HEK293 (cell line): ENCODE results near the gene PIK3R6.
A peak's percentile ranks its signal among the peaks of the same experiment; 100 is the strongest.

ENCODE experiments used
- CTCF ChIA-PET: fragments of 350-600 bp; formaldehyde crosslinking; extraction: SDS; loops from one replicate; lab custom pipeline; 2021; ENCODE audit warnings: antibody characterized with exemption; lab: Yijun Ruan, JAX
- POLR2A ChIA-PET: fragments of 300-600 bp; formaldehyde crosslinking; extraction: SDS; loops from one replicate; lab custom pipeline; 2020; ENCODE audit warnings: antibody characterized with exemption, inconsistent platforms; lab: Yijun Ruan, JAX
- H3K27ac ChIP-seq: fragments of 200-500 bp; sonication (Bioruptor generic); 2 replicates; pipeline ENCODE4 v1.5.1; 2014; ENCODE audit warnings: low read depth, low read length, control low read depth, inconsistent platforms; ENCODE audit errors: extremely low read depth
- H3K36me3 ChIP-seq, 2 experiments: fragments of 200-500 bp in 1 of 2; sonication (Bioruptor generic) in 1 of 2; 1 replicate in 1 of 2; 2 replicates in 1 of 2; pipeline ENCODE4 v1.5.1; 2014 to 2017; ENCODE audit warnings: inconsistent platforms in 2 of 2, low read length in 2 of 2; ENCODE audit not compliant: control insufficient read depth in 2 of 2, insufficient read depth in 1 of 2
- H3K4me1 ChIP-seq: fragments of 200-500 bp; sonication (Bioruptor generic); 2 replicates; pipeline ENCODE4 v1.5.1; 2014; ENCODE audit warnings: mild to moderate bottlenecking, low read length, inconsistent platforms; ENCODE audit not compliant: control insufficient read depth, insufficient read depth
- H3K4me3 ChIP-seq: 2 replicates; pipeline ENCODE4 v1.5.1; 2011; ENCODE audit warnings: low read depth, mild to moderate bottlenecking, control low read depth, low read length, moderate library complexity
- H3K9me3 ChIP-seq: fragments of 200-500 bp; sonication (Bioruptor generic); 2 replicates; pipeline ENCODE4 v1.5.1; 2014; ENCODE audit warnings: low read depth, low read length, inconsistent platforms; ENCODE audit not compliant: control insufficient read depth, insufficient read depth
- CTCF ChIP-seq: fragments of 450-650 bp; formaldehyde crosslinking; IDR thresholded peaks from 2 replicates; pipeline ENCODE4 v1.5.1; 2016; ENCODE audit warnings: missing biosample characterization, missing genetic modification characterization
- GLIS1 ChIP-seq: fragments of 450-650 bp; formaldehyde crosslinking; IDR thresholded peaks from 2 replicates; pipeline ENCODE4 v1.5.1; 2016; ENCODE audit warnings: missing biosample characterization, missing genetic modification characterization
- PATZ1 ChIP-seq: fragments of 450-650 bp; formaldehyde crosslinking; IDR thresholded peaks from 2 replicates; pipeline ENCODE4 v1.5.1; 2016; ENCODE audit warnings: missing biosample characterization, missing genetic modification characterization
- ZBTB10 ChIP-seq: fragments of 450-650 bp; formaldehyde crosslinking; IDR thresholded peaks from 2 replicates; pipeline ENCODE4 v1.5.1; 2016; ENCODE audit warnings: missing biosample characterization, missing genetic modification characterization
- ZBTB26 ChIP-seq: fragments of 450-650 bp; formaldehyde crosslinking; optimal IDR thresholded peaks from 2 replicates; pipeline ENCODE3; 2016; ENCODE audit warnings: missing biosample characterization, mild to moderate bottlenecking, missing genetic modification characterization
- ZBTB44 ChIP-seq: fragments of 450-650 bp; IDR thresholded peaks from 2 replicates; pipeline ENCODE4 v1.5.1; 2018; ENCODE audit warnings: missing biosample characterization, mild to moderate bottlenecking, missing genetic modification characterization
- ZBTB8A ChIP-seq: fragments of 450-650 bp; formaldehyde crosslinking; IDR thresholded peaks from 2 replicates; pipeline ENCODE4 v1.5.1; 2016; ENCODE audit warnings: missing biosample characterization, missing genetic modification characterization
- ZEB2 ChIP-seq: fragments of 450-650 bp; formaldehyde crosslinking; IDR thresholded peaks from 2 replicates; pipeline ENCODE4 v1.5.1; 2016; ENCODE audit warnings: missing biosample characterization, missing genetic modification characterization
- ZFP37 ChIP-seq: fragments of 450-650 bp; formaldehyde crosslinking; IDR thresholded peaks from 2 replicates; pipeline ENCODE4 v1.5.1; 2016; ENCODE audit warnings: missing biosample characterization, missing genetic modification characterization
- ZIC2 ChIP-seq: fragments of 450-650 bp; formaldehyde crosslinking; IDR thresholded peaks from 2 replicates; pipeline ENCODE4 v1.5.1; 2016; ENCODE audit warnings: missing biosample characterization, missing genetic modification characterization
- ZNF184 ChIP-seq: fragments of 450-650 bp; IDR thresholded peaks from 2 replicates; pipeline ENCODE4 v1.5.1; 2018; ENCODE audit warnings: missing biosample characterization, mild to moderate bottlenecking, missing genetic modification characterization
- ZNF24 ChIP-seq: fragments of 450-650 bp; formaldehyde crosslinking; IDR thresholded peaks from 2 replicates; pipeline ENCODE4 v1.5.1; 2016; ENCODE audit warnings: missing biosample characterization, missing genetic modification characterization
- ZNF248 ChIP-seq: fragments of 450-650 bp; formaldehyde crosslinking; IDR thresholded peaks from 2 replicates; pipeline ENCODE4 v1.5.1; 2017; ENCODE audit warnings: missing biosample characterization, missing genetic modification characterization
- ZNF423 ChIP-seq: fragments of 450-650 bp; formaldehyde crosslinking; IDR thresholded peaks from 2 replicates; pipeline ENCODE4 v1.5.1; 2016; ENCODE audit warnings: missing biosample characterization, missing genetic modification characterization
- ZNF426 ChIP-seq: fragments of 450-650 bp; formaldehyde crosslinking; IDR thresholded peaks from 2 replicates; pipeline ENCODE4 v1.5.1; 2017; ENCODE audit warnings: missing biosample characterization, missing genetic modification characterization, mild to moderate bottlenecking, inconsistent platforms, moderate library complexity
- ZNF473 ChIP-seq: fragments of 450-650 bp; formaldehyde crosslinking; IDR thresholded peaks from 2 replicates; pipeline ENCODE4 v1.5.1; 2017; ENCODE audit warnings: missing biosample characterization, missing genetic modification characterization
- ZNF654 ChIP-seq: fragments of 450-650 bp; formaldehyde crosslinking; IDR thresholded peaks from 2 replicates; pipeline ENCODE4 v1.5.1; 2016; ENCODE audit warnings: low read depth, missing biosample characterization, missing genetic modification characterization
- ZSCAN4 ChIP-seq: fragments of 450-650 bp; formaldehyde crosslinking; IDR thresholded peaks from 2 replicates; pipeline ENCODE4 v1.5.1; 2017; ENCODE audit warnings: missing biosample characterization, missing genetic modification characterization

PIK3R6 gene

GRCh38 chr17:8835106-8835505 is 32.4 kb downstream of the PIK3R6 start (continued):
- no peak for TF ChIP-seq ZBTB26 (tag by site-specific recombination)
- no peak for TF ChIP-seq ZNF248 (tag by site-specific recombination)
- TF ChIP-seq ZNF426 (tag by site-specific recombination), result no peak

- POLR2A ChIA-PET, result no interaction called here
- Histone ChIP-seq H3K4me3 (no peak overlapping the region), H3K9me3 (no peaks in the 10 kb centered on the region), H3K36me3 (no peaks in the 10 kb centered on the region), H3K27ac (no peak overlapping the region), H3K4me1 (no peaks in the 10 kb centered on the region)
- CTCF ChIA-PET, result interaction anchor here (0.5 to 3.4 kb wide), 26 partner anchors 8 to 871 kb away, joined by 3 to 25 read pairs (median 4); no protein-coding TSS in a partner anchor
- 0 out of 2 replicates have a peak, but pooled peaks have one; percentile 30 for TF ChIP-seq ZEB2 (tag by site-specific recombination)
- peak; percentile 71 for TF ChIP-seq CTCF
- no peak for TF ChIP-seq ZNF184 (tag by site-specific recombination)
- peak; percentile 94; the same call in 1 of the 2 replicates for TF ChIP-seq ZNF423
- TF ChIP-seq ZNF473, result no peak
- TF ChIP-seq ZBTB10 (tag by site-specific recombination), result peak; percentile 48
- TF ChIP-seq GLIS1 (tag by site-specific recombination), result peak; percentile 92
- no peak for TF ChIP-seq ZFP37
- TF ChIP-seq ZNF24 (tag by site-specific recombination), result no peak
- TF ChIP-seq PATZ1, result peak; percentile 93
- TF ChIP-seq ZNF654, result peak; percentile 38
- TF ChIP-seq ZIC2 (tag by site-specific recombination), result peak; percentile 99
- TF ChIP-seq, all 188 proteins: peak for 8
These were observed 34.6 kb downstream of the PIK3R6 start for GRCh38 chr17:8832711-8833352.

GRCh38 chr17:8831234-8831849 is 36.1 kb downstream of the PIK3R6 start:
- Histone ChIP-seq H3K36me3 (no peaks in the 10 kb centered on the region), H3K4me1 (no peaks in the 10 kb centered on the region), H3K9me3 (no peaks in the 10 kb centered on the region), H3K27ac (no peak overlapping the region), H3K4me3 (no peak overlapping the region)
- ChIA-PET POLR2A (no interaction called here), CTCF (interaction anchor here (0.6 to 3.4 kb wide), 9 partner anchors 18 to 232 kb away, joined by 3 to 25 read pairs (median 6); no protein-coding TSS in a partner anchor)
- TF ChIP-seq ZSCAN4 (no peak), ZBTB44 (tag by site-specific recombination) (no peak), GLIS1 (tag by site-specific recombination) (peak; percentile 74), ZBTB8A (tag by site-specific recombination) (0 out of 2 replicates have a peak, but pooled peaks have one; percentile 26), ZIC2 (tag by site-specific recombination) (peak; percentile 62)
